ENCODE results near the gene MTA1. TPM values are rescaled to one million over a fixed set of nuclear protein-coding genes. Genes with fewer than 3 reads are reported as not detected.

Gene MTA1
- polyA plus RNA-seq, 1 donor = 117 TPM

GRCh38 chr14:105400016-105400415 is 19.6 kb upstream of the MTA1 start:
- DNase-seq = no peak

DNA sequence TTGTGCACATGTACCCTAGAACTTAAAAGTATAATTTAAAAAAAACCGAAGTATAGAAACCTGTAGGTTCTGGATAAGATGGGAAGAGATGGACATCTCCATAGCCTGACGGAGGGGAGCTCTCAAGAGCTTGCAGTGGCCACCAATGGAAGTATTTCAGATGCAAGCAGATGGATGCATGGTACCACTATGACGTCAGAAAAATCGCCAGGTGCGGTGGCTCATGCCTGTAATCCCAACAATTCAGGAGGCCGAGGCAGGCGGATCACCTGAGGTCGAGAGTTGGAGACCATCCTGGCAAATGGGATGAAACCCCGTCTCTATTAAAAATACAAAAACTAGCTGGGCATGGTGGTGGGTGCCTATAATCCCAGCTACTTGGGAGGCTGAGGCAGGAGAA is 17.9 kb upstream of the MTA1 start:
- no peak for DNase-seq

DNA sequence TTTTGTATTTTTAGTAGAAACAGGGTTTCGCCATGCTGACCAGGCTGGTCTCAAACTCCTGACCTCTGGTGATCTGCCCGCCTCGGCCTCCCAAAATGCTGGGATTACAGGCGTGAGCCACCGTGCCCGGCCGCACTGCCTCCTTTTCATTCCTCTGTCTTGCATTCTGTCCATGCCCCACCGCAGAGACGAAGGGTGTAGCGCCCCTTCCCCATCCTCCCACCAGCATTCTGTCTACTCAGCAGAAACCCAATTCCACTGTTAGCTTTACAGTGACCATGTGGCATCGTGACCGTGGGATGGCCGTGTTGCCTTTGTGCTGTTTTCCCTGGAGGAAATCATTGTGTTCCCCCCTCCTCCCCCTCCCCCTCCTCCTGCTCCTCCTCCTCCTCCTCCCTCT is 11.0 kb upstream of the MTA1 start:
- DNase-seq = no peak

- DNase-seq = no peak
These were observed 10.3 kb upstream of the MTA1 start for GRCh38 chr14:105409364-105409763.

GRCh38 chr14:105410642-105411016 is 9.0 kb upstream of the MTA1 start:
- no peak for DNase-seq

DNA sequence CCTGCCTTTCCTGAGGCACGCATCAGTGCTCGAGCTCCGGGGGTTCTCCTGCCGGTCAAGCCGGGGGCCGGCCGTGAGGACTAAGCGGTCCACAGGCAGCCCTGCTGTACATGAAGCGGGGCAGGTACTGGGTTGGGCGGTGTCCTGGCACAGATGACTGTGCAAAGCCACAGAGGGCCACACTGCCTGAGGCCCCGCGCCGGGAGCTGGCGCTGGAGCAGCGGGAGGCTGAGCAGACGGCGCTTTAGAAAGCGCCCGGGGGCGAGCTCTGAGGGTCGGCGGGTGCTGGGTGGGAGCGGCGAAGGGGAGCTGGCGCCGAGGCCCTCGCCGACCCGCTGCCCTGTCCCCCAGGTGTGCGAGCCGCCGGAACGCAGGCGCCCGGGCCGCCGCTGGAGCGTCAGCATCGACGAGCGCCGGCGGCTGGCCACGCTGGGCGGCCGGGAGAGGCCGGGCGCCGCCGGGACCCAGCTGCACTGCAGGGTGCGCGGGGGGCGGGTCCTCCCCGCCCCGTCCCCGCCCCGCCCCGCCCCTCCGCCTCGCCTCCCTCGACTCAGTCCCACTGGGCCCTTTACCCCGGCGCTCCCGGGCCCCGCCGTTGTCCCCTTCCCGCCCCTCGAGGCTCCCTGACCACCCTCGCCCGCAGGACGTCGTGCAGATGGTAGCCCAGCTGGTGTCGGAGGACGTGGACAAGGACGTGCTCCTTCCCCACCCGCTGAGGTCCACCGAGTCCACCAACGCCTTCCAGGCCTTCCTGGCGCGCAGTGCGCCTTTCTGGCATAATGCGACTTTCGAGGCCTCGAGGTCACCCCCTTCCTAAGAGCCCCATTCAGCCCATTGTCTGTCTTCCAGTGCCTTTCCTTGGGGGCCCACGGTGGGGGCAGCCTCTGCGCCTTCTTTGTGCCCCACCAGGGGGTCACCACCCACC is 8.3 kb upstream of the MTA1 start:
- no peak for DNase-seq

DNA sequence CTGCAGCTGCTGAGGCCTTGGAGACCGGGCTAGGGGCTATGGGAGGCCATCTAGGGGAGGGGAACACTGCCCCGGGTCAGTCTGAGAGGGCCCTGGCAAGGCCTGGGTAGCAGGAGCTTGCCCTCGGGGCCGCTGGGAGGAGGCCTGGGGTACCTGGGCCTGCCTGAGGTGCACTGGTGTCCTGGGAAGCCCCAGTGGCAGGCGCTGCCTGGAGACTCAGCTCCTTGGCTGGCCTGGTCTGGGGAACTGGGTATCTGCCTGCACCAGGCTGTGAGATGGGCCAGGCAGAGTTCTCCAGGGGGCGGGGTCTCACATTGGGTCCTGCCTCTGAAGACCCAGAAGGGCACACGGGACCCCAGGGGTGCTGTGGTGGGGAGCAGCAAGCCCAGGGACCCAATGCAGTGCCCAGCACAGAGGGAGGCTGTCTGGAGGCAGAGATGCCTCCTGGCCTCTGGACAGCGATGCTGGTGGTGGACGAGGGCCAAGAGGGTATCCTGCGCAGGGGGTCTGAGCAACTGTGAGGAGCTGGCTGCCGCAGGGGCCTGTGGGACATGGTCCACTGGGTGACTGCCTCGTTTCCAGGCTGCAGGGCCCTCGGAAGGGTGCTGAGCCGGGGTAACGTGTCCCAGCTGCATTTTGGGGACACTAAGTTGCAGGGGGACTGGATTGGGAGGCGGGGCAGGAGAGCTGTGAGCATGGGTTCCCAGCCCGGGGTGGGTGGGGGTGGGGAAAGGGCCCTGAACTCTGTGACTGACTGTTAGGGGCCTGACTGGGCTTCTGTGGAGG is 7.4 kb upstream of the MTA1 start:
- no peak for DNase-seq

DNA sequence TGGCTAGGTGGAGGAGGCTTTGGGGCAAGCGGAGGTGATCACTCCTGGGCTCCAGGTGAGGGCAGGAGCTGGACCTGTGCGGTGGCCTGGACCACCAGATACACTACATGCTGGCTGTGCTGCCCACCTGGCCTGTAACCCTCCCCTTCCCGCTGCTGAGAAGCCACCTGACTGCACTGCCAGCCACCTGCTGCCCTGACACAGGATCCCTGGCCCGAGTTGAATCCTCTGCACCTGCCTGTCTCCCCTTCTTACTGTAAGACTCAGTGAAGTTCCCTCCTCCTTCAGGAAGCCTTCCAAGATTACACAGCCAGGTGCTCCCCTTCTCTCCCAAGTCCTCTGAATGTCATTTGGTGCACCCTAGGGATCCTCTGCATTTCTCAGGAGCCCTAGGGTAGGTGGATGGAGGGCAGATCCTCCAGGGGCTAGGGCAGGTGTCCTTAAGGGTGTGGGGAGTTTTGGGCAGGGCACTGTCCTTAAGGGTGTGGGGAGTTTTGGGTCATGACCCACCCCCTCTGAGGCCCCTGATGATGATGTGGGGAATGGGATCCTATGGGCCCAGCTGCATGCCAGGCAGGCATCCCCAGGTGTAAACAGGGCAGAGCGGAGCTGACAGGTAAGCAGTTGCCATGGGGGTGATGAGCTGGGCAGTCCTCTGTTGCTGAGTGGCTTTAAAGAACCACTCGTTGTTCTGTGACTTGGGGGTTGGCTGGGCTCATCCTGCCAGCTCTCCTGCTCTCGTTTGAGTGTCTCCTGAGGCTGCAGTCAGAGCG is 6.7 kb upstream of the MTA1 start:
- DNase-seq = no peak

DNA sequence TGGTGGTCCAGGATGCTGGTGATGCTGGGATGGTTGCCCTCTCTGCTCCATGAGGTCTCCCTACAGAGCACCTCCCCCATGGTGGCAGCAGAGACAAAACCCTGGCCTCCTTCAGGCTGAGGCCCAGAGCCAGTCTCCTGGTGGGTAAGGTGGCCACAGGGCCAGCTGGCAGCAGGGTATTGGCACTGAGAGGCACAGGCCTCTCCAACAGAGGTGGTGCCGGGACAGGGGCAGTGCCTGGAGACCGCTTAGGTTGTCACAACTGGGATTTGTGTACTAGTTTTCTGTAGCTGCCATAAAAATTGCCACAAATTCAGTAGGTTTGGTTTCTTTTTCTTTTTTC is 6.1 kb upstream of the MTA1 start:
- DNase-seq = no peak

GRCh38 chr14:105414456-105415371 is 4.9 kb upstream of the MTA1 start:
- DNase-seq = peak; percentile 65

- no peak for DNase-seq
These were observed 3.9 kb upstream of the MTA1 start for GRCh38 chr14:105415481-105416428.

DNA sequence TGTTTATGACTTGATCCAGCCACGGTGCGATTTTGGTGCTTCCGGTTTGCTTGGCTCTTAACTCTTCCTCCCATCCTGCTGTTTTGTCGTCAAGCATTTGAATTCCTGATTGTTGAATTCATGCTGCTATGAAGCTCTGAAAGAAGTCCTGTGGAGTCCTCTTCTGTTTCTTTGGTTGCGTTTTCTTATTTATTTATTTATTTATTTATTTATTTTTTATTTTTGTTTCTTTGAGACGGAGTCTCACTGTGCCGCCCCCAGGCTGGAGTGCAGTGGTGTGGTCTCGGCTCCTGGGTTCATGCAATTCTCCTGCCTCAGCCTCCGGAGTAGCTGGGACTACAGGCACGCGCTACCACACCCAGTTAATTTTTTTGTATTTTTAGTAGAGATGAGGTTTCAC is 3.0 kb upstream of the MTA1 start:
- DNase-seq = no peak

- no peak for DNase-seq
These were observed 1.9 kb upstream of the MTA1 start for GRCh38 chr14:105417690-105418121.

DNA sequence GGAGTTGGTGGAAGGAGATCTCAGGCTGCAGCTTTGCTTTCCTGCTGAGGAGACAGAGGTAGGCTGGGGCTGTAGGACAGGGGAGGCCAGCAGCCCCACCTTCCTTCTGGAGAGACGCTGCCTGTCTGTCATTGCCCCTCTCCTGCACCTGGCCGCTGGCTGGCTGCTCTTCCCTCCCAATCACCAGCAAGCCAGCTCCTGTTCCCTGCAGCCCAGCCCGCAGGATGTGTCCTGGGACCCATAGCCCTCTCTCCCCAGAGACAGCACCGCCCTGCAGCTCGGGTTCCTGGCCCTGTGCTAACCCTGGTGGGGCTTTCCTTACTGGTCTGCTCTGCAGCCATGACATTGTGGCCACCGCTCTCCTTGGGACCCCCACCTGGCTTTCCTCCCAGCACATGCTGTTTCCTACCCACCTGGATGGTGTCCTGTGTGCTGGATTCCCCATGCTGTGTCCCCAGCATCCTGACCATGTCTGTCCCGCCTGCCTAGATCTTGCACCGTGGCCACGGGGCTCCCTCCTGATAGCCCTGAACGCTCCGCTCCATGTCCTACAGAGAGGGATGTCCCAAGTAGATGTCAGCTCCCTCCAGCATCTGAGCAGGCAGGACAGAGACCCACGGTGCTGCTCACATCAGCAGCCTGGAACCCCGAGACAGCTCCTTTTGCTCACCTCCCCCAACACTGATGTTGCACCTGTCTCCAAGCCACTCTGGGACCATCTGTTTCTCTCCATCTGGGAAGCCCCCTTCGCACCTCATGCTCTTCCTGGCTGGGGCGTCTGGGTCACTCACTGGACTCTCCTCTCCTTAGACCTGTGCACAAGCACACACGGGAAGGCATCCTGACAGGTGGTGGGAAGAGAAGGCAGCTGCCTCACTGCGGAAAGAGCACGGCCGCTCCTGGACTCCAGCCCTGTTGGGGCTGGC is 1.1 kb upstream of the MTA1 start:
- DNase-seq = no peak

- DNase-seq = no peak
These were observed 710 bp downstream of the MTA1 start for GRCh38 chr14:105420101-105420973.

DNA sequence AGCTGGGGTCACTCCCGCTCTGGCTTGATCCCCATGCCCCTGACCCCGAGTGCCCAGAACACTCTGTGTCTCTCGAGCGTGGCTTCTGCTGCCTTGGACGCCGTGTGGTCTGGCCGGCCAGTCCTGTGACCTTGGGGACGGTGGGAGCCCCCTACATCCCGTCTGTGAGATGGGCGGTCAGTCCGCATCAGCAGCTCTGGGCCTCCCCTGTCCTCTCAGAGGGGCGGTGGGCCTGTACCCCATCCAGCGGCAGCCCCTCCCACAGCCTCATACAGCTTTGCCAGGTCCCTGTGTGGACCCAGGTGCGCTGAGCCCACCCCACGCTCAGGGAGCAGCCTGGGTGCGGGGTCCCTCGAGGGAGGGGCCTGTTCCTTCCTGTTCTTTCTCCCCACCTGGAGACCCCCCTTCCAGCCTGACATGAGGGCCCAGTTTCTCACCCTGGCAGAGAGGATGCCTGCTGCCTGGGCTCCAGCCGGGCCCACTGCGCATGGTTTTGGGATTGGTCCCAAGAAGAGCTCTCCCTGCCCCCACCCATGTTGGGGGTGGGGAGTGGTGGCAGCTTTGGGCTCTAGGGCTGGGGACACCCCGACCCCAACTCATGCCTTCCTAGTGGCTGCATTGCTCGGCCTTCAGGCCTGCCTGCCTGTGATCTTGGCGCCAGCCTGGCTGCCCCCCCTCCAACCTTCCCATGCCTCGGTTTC is 1.5 kb downstream of the MTA1 start:
- no peak for DNase-seq
